Breast epithelium (tissue), 3 donors: ENCODE results near the gene JMJD8.

Experiments used
- CTCF ChIP-seq, 3 donors: fragments of 450-650 bp; IDR thresholded peaks; one replicate each; pipeline ENCODE4 v1.5.1; 2016 to 2017; ENCODE audit warnings: antibody characterized with exemption in 3 of 3, mild to moderate bottlenecking in 3 of 3, moderate library complexity in 3 of 3
- POLR2AphosphoS5 ChIP-seq, 3 donors: sonication (generic); formaldehyde crosslinking; IDR thresholded peaks; one replicate each; pipeline ENCODE4 v1.6.1; 2017; ENCODE audit warnings: antibody characterized with exemption in 3 of 3

DNA sequence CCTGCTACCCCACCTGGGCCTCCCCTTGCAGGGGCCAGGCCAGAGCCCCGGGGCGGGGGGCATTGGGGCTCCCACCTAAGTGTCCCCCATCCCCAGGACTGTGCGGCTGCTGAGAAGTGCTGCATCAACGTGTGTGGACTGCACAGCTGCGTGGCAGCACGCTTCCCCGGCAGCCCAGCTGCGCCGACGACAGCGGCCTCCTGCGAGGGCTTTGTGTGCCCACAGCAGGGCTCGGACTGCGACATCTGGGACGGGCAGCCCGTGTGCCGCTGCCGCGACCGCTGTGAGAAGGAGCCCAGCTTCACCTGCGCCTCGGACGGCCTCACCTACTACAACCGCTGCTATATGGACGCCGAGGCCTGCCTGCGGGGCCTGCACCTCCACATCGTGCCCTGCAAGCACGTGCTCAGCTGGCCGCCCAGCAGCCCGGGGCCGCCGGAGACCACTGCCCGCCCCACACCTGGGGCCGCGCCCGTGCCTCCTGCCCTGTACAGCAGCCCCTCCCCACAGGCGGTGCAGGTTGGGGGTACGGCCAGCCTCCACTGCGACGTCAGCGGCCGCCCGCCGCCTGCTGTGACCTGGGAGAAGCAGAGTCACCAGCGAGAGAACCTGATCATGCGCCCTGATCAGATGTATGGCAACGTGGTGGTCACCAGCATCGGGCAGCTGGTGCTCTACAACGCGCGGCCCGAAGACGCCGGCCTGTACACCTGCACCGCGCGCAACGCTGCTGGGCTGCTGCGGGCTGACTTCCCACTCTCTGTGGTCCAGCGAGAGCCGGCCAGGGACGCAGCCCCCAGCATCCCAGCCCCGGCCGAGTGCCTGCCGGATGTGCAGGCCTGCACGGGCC lies 51.4 kb downstream of the JMJD8 start:
- TF ChIP-seq CTCF (IDR thresholded peaks at IDR 0.05), result no peak
- TF ChIP-seq POLR2AphosphoS5 (IDR thresholded peaks at IDR 0.05), result no peak
